ENCODE measurements around the gene ADA. TPM values are rescaled to one million over a fixed set of nuclear protein-coding genes. Genes with fewer than 3 reads are reported as not detected.
A peak's percentile ranks its signal among the peaks of the same experiment; 100 is the strongest.

The ADA gene
- total and polyA plus RNA-seq, 8 donors, result 2.3 to 165 (median 40.3) TPM

GRCh38 chr20:44609516-44610312 lies 41.8 kb downstream of the ADA start:
- intact Hi-C loops (cut with DNase I; ENCODE audit: low total_unique reads), result loop anchor here (10.0 kb wide), 2 partner anchors 225 to 395 kb away; partner anchors contain the start of gene OSER1
- Histone ChIP-seq H3K9me3 (no peaks in the 10 kb centered on the region), H3K4me1 (peaks cover 18 to 45% (median 31%) of the 10 kb centered on the region in 4 donors), H3K4me3 (peak overlapping the region; percentile 13 to 33 (median 16)), H3K27ac (peak overlapping the region; percentile 47 to 87 (median 83)), H3K27me3 (no peaks in the 10 kb centered on the region), H3K36me3 (peaks cover 8 to 17% (median 16%) of the 10 kb centered on the region in 4 donors)
- 13 to 24% (median 16%) methylated on average over 21 to 25 of the region's 25 CpGs for whole genome bisulfite sequencing, 5 donors
- peak; percentile 58 to 95 (median 64) for TF ChIP-seq POLR2AphosphoS5 (IDR thresholded peaks at IDR 0.05)
- TF ChIP-seq POLR2A (IDR thresholded peaks at IDR 0.05), result no peak
- TF ChIP-seq, protein P1, sequence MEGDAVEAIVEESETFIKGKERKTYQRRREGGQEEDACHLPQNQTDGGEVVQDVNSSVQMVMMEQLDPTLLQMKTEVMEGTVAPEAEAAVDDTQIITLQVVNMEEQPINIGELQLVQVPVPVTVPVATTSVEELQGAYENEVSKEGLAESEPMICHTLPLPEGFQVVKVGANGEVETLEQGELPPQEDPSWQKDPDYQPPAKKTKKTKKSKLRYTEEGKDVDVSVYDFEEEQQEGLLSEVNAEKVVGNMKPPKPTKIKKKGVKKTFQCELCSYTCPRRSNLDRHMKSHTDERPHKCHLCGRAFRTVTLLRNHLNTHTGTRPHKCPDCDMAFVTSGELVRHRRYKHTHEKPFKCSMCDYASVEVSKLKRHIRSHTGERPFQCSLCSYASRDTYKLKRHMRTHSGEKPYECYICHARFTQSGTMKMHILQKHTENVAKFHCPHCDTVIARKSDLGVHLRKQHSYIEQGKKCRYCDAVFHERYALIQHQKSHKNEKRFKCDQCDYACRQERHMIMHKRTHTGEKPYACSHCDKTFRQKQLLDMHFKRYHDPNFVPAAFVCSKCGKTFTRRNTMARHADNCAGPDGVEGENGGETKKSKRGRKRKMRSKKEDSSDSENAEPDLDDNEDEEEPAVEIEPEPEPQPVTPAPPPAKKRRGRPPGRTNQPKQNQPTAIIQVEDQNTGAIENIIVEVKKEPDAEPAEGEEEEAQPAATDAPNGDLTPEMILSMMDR (IDR thresholded peaks at IDR 0.05), result peak in 5 of 7 experiments; percentile 96 to 98 (median 97)
- DNase-seq, result peak; percentile 91 to 95

DNA sequence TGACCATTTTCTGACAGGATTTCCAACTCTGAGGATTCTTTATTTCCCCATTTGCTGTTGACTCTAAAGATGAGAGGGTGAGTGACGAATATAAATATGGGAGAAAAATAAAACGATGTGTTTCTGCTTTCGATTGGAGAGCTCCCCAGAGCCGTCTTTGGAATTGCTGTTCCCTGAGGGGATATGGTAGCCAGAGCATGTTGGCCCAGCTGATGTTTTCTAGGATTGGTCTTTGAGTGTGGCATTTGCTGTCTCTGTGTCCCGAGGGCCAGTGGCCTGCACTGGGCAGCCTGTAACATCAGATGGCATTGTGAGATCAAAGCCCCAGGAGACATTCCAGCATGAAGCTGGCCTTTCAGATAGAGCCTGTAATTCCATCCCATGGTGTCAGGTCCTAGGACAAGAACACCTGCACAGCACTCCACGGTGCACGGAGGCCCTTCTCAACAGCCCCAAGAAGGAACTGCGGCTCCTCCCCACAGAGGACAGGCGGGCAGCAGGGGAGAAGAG lies 42.4 kb downstream of the ADA start:
- Histone ChIP-seq H3K27ac (peak overlapping the region; percentile 47 to 87 (median 83)), H3K36me3 (peaks cover 6 to 10% (median 9%) of the 10 kb centered on the region in 4 donors)
- intact Hi-C loops (cut with DNase I; ENCODE audit: low total_unique reads), result no loop called here

GRCh38 chr20:44606725-44607441 lies 44.6 kb downstream of the ADA start:
- Histone ChIP-seq H3K4me3 (no peak overlapping the region), H3K27ac (no peak overlapping the region), H3K9me3 (no peaks in the 10 kb centered on the region), H3K36me3 (no peaks in the 10 kb centered on the region), H3K27me3 (no peaks in the 10 kb centered on the region), H3K4me1 (peaks cover 23 to 47% (median 37%) of the 10 kb centered on the region in 4 donors)
- no peak for TF ChIP-seq POLR2A (IDR thresholded peaks at IDR 0.05)
- TF ChIP-seq EP300 (IDR thresholded peaks at IDR 0.05), result no peak
- TF ChIP-seq, protein P1 (IDR thresholded peaks at IDR 0.05), result no peak
- TF ChIP-seq POLR2AphosphoS5 (IDR thresholded peaks at IDR 0.05), result no peak
- intact Hi-C loops (cut with DNase I; ENCODE audit: low total_unique reads), result no loop called here
- no peak for DNase-seq
- WGBS, 5 donors, result 88 to 97% (median 95%) methylated on average over 5 of the region's 5 CpGs

More for the DNA sequence above, 42.4 kb downstream of the ADA start:
- no peaks in the 10 kb centered on the region for H3K9me3 ChIP-seq
- DNase-seq, result no peak
- H3K4me1 ChIP-seq, result peaks cover 18 to 39% (median 30%) of the 10 kb centered on the region in 4 donors
- TF ChIP-seq, protein P1 (IDR thresholded peaks at IDR 0.05), result no peak
- TF ChIP-seq POLR2AphosphoS5 (IDR thresholded peaks at IDR 0.05) (no peak), POLR2A (IDR thresholded peaks at IDR 0.05) (no peak), EP300 (IDR thresholded peaks at IDR 0.05) (no peak)
- no peaks in the 10 kb centered on the region for H3K27me3 ChIP-seq
- 69 to 86% (median 73%) methylated on average over 5 to 9 of the region's 9 CpGs for WGBS, 5 donors
- H3K4me3 ChIP-seq, result peak overlapping the region in 3 of 4 donors; percentile 13 to 33 (median 18)

- Histone ChIP-seq H3K27ac (peak overlapping the region in 1 of 5 donors; percentile 83), H3K27me3 (no peaks in the 10 kb centered on the region), H3K9me3 (no peaks in the 10 kb centered on the region), H3K4me1 (peaks cover 34 to 54% (median 46%) of the 10 kb centered on the region in 4 donors), H3K4me3 (no peak overlapping the region), H3K36me3 (no peaks in the 10 kb centered on the region)
- TF ChIP-seq EP300 (IDR thresholded peaks at IDR 0.05) (no peak), POLR2AphosphoS5 (IDR thresholded peaks at IDR 0.05) (no peak), POLR2A (IDR thresholded peaks at IDR 0.05) (no peak)
- no peak for DNase-seq
- intact Hi-C loops (cut with DNase I; ENCODE audit: low total_unique reads), result no loop called here
- 80 to 92% (median 90%) methylated on average over 8 of the region's 8 CpGs for WGBS, 5 donors
These were observed 48.2 kb downstream of the ADA start for GRCh38 chr20:44603327-44603726.
